ENCODE measurements around the gene CNTNAP4.

CNTNAP4 gene

GRCh38 chr16:76531236-76531635 lies 254.0 kb downstream of the CNTNAP4 start:
- intact Hi-C loops (cut with DNase I; ENCODE audit: low total_unique reads) = no loop called here
- Histone ChIP-seq H3K4me1 (no peaks in the 10 kb centered on the region), H3K36me3 (no peaks in the 10 kb centered on the region), H3K27me3 (no peaks in the 10 kb centered on the region), H3K27ac (no peak overlapping the region), H3K9me3 (no peaks in the 10 kb centered on the region), H3K4me3 (no peak overlapping the region)
- no peak for DNase-seq
- no peak for TF ChIP-seq CTCF (IDR thresholded peaks at IDR 0.05)

- no peak for TF ChIP-seq CTCF (IDR thresholded peaks at IDR 0.05)
- Histone ChIP-seq H3K27me3 (no peaks in the 10 kb centered on the region), H3K9me3 (no peaks in the 10 kb centered on the region), H3K36me3 (no peaks in the 10 kb centered on the region), H3K27ac (no peak overlapping the region), H3K4me3 (no peak overlapping the region), H3K4me1 (no peaks in the 10 kb centered on the region)
- intact Hi-C loops (cut with DNase I; ENCODE audit: low total_unique reads) = no loop called here
- no peak for DNase-seq
Observed at GRCh38 chr16:76532188-76532973, 255.2 kb downstream of the CNTNAP4 start.

- H3K27me3 ChIP-seq = no peaks in the 10 kb centered on the region
- intact Hi-C loops (cut with DNase I; ENCODE audit: low total_unique reads) = no loop called here
- no peak overlapping the region for H3K27ac ChIP-seq
- H3K36me3 ChIP-seq = no peaks in the 10 kb centered on the region
- no peaks in the 10 kb centered on the region for H3K9me3 ChIP-seq
- DNase-seq = no peak
- no peak overlapping the region for H3K4me3 ChIP-seq
- no peak for TF ChIP-seq CTCF (IDR thresholded peaks at IDR 0.05)
- H3K4me1 ChIP-seq = no peaks in the 10 kb centered on the region
Observed at GRCh38 chr16:76539609-76540008, 262.4 kb downstream of the CNTNAP4 start.

- Histone ChIP-seq H3K27me3 (no peaks in the 10 kb centered on the region), H3K36me3 (no peaks in the 10 kb centered on the region), H3K4me3 (no peak overlapping the region), H3K27ac (no peak overlapping the region), H3K9me3 (no peaks in the 10 kb centered on the region), H3K4me1 (no peaks in the 10 kb centered on the region)
- DNase-seq = no peak
- TF ChIP-seq CTCF (IDR thresholded peaks at IDR 0.05) = no peak
- intact Hi-C loops (cut with DNase I; ENCODE audit: low total_unique reads) = no loop called here
Observed at GRCh38 chr16:76541070-76541469, 263.9 kb downstream of the CNTNAP4 start.

- intact Hi-C loops (cut with DNase I; ENCODE audit: low total_unique reads) = loop anchor here (5.0 kb wide), 1 partner anchor 462 kb away; no protein-coding TSS in a partner anchor
- H3K27me3 ChIP-seq = no peaks in the 10 kb centered on the region
- TF ChIP-seq CTCF (IDR thresholded peaks at IDR 0.05) = no peak
- no peaks in the 10 kb centered on the region for H3K9me3 ChIP-seq
- no peak overlapping the region for H3K4me3 ChIP-seq
- H3K36me3 ChIP-seq = no peaks in the 10 kb centered on the region
- DNase-seq = no peak
- no peaks in the 10 kb centered on the region for H3K4me1 ChIP-seq
- no peak overlapping the region for H3K27ac ChIP-seq
Observed at GRCh38 chr16:76565542-76565941, 288.3 kb downstream of the CNTNAP4 start.

All from tibial artery (tissue), 4 donors.